ENCODE results near the gene TLE1.

TLE1 gene

DNA sequence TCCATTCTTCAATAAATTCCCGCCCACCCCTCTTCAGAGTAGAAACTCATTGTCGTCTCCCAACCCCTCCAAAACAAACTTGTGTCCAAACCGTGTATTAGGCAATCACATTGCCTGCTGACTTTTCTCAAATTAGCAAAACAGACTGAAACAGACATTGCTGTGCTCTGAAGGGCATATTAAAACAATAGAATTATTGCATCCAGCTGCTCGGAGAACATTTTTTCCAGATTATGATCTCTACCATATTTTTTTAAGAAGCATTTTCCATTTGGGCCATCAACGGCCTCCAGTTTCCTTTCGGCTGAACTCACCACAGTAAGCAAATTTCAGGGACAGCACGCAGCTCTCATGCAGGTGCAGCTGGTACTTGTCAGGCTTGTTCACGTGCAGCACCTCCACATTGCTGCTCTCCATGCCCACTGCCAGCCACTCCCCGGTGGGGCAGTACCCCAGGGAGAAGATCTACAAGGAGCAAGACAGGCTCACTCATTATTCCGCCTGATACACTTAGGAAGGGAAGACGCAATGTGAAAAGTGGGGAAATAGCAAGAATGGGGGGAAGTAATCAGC is 104.1 kb downstream of the TLE1 start:
- in situ Hi-C loops (cut with HindIII; ENCODE audit: low pct_unique_long_range_greater_than_20kb, low sequenced_read_pairs): no loop called here
- TF ChIP-seq JUND (IDR thresholded peaks at IDR 0.05; ENCODE audit: low read depth): no peak
- DNase-seq (ENCODE audit: low read depth in 1 of 2, low spot score in 1 of 2): no peak

DNA sequence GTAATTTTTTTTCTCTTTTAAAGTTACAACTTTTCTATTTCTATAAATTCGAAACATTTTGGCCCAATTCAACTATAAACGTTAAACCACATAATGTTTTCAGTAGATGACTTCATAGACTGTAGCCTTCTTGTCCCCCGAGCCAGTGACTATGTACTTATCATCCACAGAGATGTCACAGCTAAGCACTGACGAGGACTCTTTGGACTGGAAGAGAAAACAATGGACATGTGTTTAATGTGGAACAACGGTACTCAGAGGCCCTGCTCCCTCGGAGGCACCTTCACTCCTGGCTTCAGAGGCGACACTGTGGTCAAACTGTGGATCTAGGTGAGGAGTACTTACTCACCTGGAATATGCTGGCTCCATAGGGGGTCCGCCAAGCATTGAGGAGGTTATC is 105.2 kb downstream of the TLE1 start:
- in situ Hi-C loops (cut with HindIII; ENCODE audit: low pct_unique_long_range_greater_than_20kb, low sequenced_read_pairs): no loop called here
- TF ChIP-seq JUND (IDR thresholded peaks at IDR 0.05; ENCODE audit: low read depth): no peak
- DNase-seq (ENCODE audit: low read depth in 1 of 2, low spot score in 1 of 2): no peak

DNA sequence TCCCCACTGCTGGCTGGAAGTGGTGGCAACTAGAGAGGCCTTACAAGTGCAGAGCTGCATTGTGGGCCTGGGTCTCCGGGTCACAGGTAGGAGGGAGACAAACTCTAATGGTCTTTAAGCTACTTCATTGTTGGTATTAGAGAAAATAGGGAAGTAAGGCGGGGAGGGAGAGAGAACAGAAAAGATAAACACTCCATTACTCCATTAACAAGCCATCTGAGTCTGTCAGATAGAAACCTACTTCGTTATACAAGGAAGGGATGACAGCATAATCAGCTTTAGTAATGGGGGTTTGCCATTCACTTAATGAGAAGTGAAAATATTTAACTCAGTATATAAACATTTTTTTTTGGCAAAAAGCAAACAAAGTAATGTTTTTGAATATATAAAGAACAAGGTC is 107.4 kb downstream of the TLE1 start:
- no peak for DNase-seq (ENCODE audit: low read depth in 1 of 2, low spot score in 1 of 2)
- in situ Hi-C loops (cut with HindIII; ENCODE audit: low pct_unique_long_range_greater_than_20kb, low sequenced_read_pairs): no loop called here
- TF ChIP-seq JUND (IDR thresholded peaks at IDR 0.05; ENCODE audit: low read depth): no peak

DNA sequence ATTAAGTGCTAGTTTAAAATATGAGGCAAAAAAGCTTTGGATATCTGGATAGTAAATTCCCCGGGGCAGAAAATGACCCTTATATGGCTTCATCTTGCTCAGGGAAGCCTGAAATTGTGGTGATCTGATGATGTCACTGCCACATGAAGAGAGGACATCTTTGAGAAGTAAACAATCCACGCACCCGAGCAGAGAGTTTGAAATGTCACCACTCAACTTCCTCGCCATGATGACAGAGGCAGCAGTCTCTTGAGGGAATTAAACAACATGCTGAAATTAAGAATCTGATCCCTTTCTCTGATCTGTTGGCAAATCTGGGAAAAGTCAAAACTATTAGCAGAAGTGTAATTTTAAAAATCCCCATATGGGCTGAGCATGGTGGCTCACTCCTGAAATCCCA is 110.0 kb downstream of the TLE1 start:
- TF ChIP-seq JUND (IDR thresholded peaks at IDR 0.05; ENCODE audit: low read depth): no peak
- DNase-seq (ENCODE audit: low read depth in 1 of 2, low spot score in 1 of 2): no peak
- in situ Hi-C loops (cut with HindIII; ENCODE audit: low pct_unique_long_range_greater_than_20kb, low sequenced_read_pairs): no loop called here

DNA sequence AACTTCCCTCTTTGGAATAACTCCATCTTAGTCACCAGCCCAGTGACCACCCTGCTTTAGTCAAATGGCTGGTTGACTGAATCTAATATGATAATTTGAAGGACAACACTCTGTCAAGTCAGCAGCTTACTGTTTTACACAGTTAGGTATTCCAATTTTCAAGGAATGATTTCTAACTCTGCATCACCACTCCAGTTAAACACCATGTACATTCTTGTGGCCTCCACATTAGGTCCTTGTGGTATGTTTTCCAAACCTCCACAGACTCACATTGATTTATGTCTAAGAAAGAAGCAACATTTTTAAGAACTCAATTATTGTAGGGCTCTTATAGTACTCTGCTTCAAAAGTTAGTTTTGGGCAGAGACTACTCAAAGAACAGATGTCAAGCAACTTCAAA is 110.7 kb downstream of the TLE1 start:
- no peak for DNase-seq (ENCODE audit: low read depth in 1 of 2, low spot score in 1 of 2)
- no peak for TF ChIP-seq JUND (IDR thresholded peaks at IDR 0.05; ENCODE audit: low read depth)
- in situ Hi-C loops (cut with HindIII; ENCODE audit: low pct_unique_long_range_greater_than_20kb, low sequenced_read_pairs): no loop called here

DNA sequence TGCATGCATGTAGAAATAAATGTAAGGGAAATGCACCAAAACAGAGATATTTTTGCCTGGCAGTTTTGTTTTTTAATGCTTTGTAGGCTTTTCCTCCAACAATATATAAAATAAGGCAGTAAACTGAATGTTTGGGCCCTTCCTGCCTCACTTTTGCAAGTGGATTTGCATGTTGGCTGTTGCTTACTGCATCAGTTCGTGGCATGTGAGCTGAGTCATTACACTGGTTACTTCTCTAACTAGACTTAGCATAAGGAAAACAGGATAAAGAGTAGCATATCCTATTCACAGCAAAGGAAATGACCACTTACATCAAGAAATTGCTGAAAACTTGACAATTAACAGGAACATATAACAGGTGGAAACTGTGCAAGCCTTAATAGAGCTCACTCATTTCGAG is 113.4 kb downstream of the TLE1 start:
- no peak for DNase-seq (ENCODE audit: low read depth in 1 of 2, low spot score in 1 of 2)
- TF ChIP-seq JUND (IDR thresholded peaks at IDR 0.05; ENCODE audit: low read depth): no peak
- in situ Hi-C loops (cut with HindIII; ENCODE audit: low pct_unique_long_range_greater_than_20kb, low sequenced_read_pairs): no loop called here

DNA sequence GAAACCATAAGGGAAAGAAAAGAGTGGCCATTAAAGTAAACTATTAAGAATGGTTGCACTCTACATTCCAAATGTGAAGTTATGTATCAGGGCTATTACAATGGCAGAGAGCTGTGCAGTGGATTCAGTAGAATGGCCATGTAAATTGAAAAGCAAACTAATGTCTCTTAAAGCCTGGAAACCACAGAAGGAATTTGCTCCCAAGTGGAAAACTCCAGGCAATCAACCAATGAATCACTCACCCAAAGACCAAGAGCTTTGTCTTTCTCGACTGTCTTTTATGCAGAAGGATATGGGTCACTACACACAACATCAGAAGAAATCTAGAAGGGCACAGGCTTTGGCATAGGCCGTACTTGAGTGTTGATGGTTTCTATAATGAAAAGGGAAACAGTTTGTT is 114.9 kb downstream of the TLE1 start:
- no peak for TF ChIP-seq JUND (IDR thresholded peaks at IDR 0.05; ENCODE audit: low read depth)
- DNase-seq (ENCODE audit: low read depth in 1 of 2, low spot score in 1 of 2): no peak
- in situ Hi-C loops (cut with HindIII; ENCODE audit: low pct_unique_long_range_greater_than_20kb, low sequenced_read_pairs): no loop called here

DNA sequence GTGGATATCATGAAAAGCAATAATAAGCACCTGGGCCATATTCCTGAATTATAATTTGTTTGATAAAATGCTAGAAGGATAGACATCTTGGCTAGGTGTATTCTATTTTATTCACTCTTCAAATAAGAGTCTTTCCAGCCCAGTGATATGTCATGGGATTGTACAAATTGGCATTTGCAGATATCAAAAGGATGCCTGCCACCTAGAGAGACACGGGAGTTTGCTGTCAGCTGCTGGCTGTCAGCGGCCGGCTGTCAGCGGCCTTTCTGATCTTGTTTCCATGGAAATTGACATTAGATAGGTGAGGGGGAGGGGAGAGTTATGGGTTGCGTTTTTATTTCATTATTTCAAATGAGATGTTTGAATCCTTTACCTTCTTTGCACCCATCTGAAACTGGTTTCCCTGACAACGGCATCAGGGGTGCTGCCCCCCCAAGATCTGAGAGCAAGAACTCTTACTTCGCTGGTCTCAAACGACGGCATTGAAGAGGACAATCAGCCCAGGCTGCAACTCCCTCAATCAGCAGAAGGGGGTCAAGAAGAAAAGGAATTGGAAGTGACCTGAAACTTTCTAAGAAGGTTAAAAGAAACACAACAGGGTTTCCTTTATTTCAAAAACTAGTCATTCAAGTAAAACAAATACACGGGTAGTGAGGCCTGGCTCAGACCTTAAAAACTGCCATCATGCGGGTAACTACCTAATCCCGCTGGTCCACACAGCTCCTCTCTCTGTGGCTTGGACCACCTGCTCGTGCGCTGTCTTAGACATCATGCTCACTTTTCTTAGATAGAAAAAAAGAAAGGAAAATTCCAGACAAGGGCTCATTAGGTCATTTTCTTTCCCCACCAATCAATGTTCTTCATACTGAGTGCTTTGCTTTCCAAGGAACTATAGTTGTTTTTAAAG is 115.7 kb downstream of the TLE1 start:
- TF ChIP-seq JUND (IDR thresholded peaks at IDR 0.05; ENCODE audit: low read depth): no peak
- no peak for DNase-seq (ENCODE audit: low read depth in 1 of 2, low spot score in 1 of 2)
- in situ Hi-C loops (cut with HindIII; ENCODE audit: low pct_unique_long_range_greater_than_20kb, low sequenced_read_pairs): no loop called here

DNA sequence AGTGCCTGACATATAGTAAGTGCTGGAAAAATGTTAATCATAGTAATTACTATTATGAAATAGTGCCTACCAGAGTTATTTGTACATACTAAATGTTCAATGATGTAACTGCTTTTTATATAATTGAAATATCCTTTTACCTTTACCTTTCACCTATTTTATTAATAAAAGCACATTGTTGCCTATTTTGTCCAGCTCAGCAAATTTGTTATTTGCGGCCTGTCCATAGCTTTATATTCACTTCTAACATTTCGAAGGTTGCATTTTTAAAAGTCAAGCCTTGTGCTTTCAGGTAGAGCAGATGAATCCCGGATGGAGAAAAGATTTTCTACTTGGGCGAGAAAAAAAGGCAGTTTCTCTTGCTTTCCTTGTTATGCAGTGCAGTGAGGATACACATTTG is 119.3 kb downstream of the TLE1 start:
- no peak for TF ChIP-seq JUND (IDR thresholded peaks at IDR 0.05; ENCODE audit: low read depth)
- DNase-seq (ENCODE audit: low read depth in 1 of 2, low spot score in 1 of 2): no peak
- in situ Hi-C loops (cut with HindIII; ENCODE audit: low pct_unique_long_range_greater_than_20kb, low sequenced_read_pairs): no loop called here

DNA sequence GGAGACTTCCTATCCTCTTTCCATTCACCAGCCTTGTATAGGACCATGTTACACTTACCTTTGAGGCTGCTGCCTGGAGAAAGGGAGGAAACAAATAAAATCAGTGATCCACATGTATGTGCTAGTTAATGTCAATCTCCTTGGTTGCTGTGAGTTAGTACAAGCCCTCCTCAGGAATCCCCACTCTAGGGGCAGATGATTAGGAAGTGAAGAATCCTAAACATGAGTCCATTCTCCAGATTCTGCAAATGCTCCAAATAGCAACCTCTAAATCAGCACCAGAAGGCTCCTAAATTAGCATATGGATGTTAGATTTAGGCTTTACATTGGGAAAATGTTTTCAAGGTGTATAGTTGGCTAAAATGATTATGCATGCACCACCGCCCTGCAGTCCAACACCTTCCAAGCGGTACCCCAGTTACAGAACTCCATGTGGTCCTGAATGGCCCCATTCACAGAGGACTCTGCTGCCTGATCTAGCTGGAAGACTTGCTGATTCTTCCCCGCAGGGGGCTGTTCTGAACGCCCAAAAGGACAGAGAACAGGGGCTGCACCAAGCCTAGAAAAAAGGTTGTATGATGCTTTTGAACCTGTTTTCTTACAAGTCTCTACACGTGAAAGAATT is 123.2 kb downstream of the TLE1 start:
- DNase-seq (ENCODE audit: low read depth in 1 of 2, low spot score in 1 of 2): no peak
- no peak for TF ChIP-seq JUND (IDR thresholded peaks at IDR 0.05; ENCODE audit: low read depth)
- in situ Hi-C loops (cut with HindIII; ENCODE audit: low pct_unique_long_range_greater_than_20kb, low sequenced_read_pairs): no loop called here

DNA sequence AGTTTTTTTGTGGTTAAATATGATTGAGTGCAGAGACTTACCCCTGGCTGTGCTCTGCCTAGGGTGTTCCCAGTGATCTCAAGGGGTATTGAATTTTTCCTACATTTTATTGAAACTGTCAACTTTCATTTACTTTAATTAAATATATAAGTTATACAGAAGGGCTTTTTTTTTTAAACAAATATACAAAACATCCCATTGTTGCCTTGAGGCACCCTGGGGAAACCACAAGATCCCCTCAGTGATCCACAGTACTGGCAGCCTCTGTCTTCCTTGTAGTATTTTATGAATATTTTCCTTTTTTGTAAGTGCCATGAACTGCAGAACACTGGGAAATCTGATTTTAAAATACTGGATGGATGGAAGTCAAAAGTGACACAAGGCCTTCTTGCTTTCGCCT is 123.7 kb downstream of the TLE1 start:
- no peak for DNase-seq (ENCODE audit: low read depth in 1 of 2, low spot score in 1 of 2)
- in situ Hi-C loops (cut with HindIII; ENCODE audit: low pct_unique_long_range_greater_than_20kb, low sequenced_read_pairs): no loop called here
- TF ChIP-seq JUND (IDR thresholded peaks at IDR 0.05; ENCODE audit: low read depth): no peak

DNA sequence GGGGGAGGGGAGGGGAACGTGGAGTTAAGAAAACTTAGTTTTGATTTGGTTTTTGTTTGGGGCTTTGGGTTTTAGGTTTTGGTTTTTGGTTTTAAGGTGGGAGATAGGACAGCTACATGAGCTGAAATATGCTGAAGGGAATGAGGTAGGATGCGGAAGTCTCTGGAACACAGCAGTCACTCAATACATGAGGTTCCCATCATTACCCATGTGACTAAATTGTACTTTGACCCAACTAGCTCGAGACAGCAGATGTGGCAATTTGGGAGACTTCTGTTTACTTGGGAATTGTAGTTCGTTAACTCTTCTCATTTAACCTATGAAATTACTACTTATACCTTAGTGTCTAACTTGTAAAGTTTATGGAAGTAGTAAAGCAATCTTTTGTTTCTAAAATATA is 124.2 kb downstream of the TLE1 start:
- DNase-seq (ENCODE audit: low read depth in 1 of 2, low spot score in 1 of 2): no peak
- in situ Hi-C loops (cut with HindIII; ENCODE audit: low pct_unique_long_range_greater_than_20kb, low sequenced_read_pairs): no loop called here
- TF ChIP-seq JUND (IDR thresholded peaks at IDR 0.05; ENCODE audit: low read depth): no peak

DNA sequence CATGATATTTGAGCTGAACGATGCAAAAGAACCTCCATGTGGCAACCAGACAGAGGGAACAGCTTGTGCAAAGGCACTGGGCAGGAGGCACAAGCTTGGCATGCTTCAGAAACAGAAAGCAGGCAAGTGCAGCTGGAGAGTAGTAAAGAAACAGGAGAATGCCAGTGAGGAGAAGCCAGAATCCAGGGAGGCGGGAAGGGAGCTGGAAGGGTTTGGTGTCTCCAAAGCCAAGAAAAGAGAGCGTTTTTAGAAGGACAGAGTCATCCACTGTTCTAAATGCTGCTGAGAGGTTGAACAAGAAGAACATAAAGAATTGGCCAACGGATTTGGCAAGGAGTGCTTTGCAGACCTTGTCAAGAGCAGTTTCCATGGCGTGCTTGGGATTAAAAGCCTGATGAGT is 124.7 kb downstream of the TLE1 start:
- no peak for DNase-seq (ENCODE audit: low read depth in 1 of 2, low spot score in 1 of 2)
- no peak for TF ChIP-seq JUND (IDR thresholded peaks at IDR 0.05; ENCODE audit: low read depth)
- in situ Hi-C loops (cut with HindIII; ENCODE audit: low pct_unique_long_range_greater_than_20kb, low sequenced_read_pairs): no loop called here
